IPS DF 6.9 (cell line): ENCODE measurements around the gene TRUB1.

Experiments
- DNase-seq: peaks from one replicate; pipeline ENCODE4 v3.0.0-alpha.2; 2013; ENCODE audit warnings: low read depth, low spot score
- H3K27ac ChIP-seq: one replicate; pipeline ENCODE4 v1.5.1; 2013; ENCODE audit warnings: low read length, control low read depth
- H3K27me3 ChIP-seq: 2 replicates; pipeline ENCODE4 v1.6.1; 2013; ENCODE audit warnings: mild to moderate bottlenecking, low read length; ENCODE audit not compliant: control insufficient read depth, insufficient read depth
- H3K36me3 ChIP-seq: 2 replicates; pipeline ENCODE4 v1.6.1; 2013; ENCODE audit warnings: low read length; ENCODE audit not compliant: control insufficient read depth, insufficient read depth
- H3K4me1 ChIP-seq: 2 replicates; pipeline ENCODE4 v1.6.1; 2013; ENCODE audit warnings: low read length; ENCODE audit not compliant: control insufficient read depth, insufficient read depth
- H3K4me3 ChIP-seq: 2 replicates; pipeline ENCODE4 v1.5.1; 2013; ENCODE audit warnings: mild to moderate bottlenecking, low read length
- H3K9me3 ChIP-seq: 2 replicates; pipeline ENCODE4 v1.6.1; 2013; ENCODE audit warnings: low read length, inconsistent platforms; ENCODE audit not compliant: control insufficient read depth, insufficient read depth
- WGBS: extraction: QIAGEN DNeasy Blood & Tissue Kit; methylation state at CpG from one replicate; pipeline ENCODE4 v1.1.7; 2013; ENCODE audit warnings: mixed read lengths, missing lambda C conversion rate; ENCODE audit not compliant: insufficient read length, insufficient coverage; 5-methylcytosine and 5-hydroxymethylcytosine counted together

The TRUB1 gene

DNA sequence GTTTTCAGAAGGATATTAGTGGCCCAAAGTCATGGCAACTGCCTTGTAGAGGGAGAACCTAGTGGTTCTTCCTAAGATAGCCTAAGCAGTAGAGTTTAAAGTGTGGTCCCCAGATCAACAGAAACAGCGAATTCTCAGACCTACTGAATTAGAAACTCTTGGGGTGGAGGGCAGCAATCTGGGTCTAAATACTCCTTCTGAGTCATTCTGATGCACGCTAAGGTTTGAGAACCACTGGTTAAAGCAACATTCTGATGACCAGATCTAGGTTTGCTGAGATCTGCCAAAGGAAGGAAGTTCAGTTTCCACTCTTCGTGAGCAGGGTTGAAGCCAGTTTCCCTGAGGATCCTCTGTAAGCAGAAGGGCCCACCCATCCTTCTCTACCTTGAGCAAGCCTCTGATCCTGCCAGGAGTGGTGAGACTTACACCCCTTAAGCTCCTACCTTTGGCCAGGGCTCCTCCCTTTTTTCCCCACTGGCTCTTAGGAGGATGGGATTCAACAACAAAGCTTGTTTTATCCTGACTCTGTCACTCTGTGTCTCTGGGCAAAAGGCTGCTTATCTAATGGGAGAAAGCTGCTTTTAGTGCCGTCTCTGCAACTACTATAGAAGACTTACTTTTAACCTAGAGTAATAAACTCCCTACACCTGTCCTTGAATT lies 26.8 kb upstream of the TRUB1 start:
- Histone ChIP-seq H3K4me3 (no peak overlapping the region), H3K27me3 (no peaks in the 10 kb centered on the region; the same call in 1 of the 2 replicates), H3K4me1 (no peaks in the 10 kb centered on the region), H3K36me3 (no peaks in the 10 kb centered on the region), H3K27ac (no peak overlapping the region), H3K9me3 (no peaks in the 10 kb centered on the region)
- no peak for DNase-seq
- WGBS, result no CpG with 5 or more reads among the region's 4 CpGs

DNA sequence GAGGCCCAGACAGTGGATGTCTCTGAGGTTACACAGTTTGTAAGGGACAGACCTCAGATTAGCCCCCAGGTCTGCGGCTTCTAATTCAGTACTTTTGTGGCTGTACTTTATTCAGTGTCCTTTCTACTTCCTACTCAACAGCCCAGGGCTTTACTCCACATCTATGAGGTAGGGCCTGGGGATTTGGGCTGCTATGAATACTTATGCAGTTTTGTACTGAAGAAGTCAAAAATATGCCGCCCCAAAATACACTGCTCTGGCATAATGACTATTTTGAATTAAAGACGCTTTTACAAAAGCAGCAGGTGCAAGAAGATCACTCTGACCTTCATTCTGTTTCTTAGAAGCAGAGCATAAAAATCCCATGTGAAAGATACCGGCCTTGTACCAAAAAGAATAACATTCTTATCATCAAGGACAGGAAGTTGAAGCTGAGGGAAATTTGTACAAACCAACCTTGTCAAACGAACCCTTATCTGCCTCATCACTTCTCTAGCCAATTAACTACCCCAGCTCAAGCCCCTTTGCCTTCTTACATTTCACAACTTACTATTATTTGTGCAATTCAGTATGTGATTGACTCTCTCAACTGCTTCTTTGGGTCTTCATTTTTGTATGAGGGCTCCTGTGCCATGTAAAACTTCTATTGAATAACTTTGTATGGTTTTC lies 26.1 kb upstream of the TRUB1 start:
- no peak overlapping the region for H3K27ac ChIP-seq

DNA sequence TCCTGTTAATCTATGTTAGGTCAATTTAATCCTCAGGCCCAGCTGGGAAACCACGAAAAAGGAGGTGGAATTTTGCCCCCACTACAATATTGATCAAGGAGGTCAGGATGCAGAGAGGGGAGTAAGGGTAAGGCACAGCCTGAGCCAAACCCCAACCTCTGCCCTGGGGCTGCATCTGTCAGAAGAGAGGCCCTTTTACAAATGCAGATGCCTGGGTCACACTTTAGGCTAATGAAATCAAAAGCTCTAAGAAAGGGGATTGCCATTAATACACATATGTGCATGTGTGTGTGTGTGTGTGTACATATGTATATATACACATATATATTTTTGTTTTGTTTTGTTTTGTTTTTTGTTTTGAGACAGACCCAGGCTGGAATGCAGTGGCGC lies 25.5 kb upstream of the TRUB1 start:
- H3K27me3 ChIP-seq, result no peaks in the 10 kb centered on the region; the same call in 1 of the 2 replicates
- H3K9me3 ChIP-seq, result no peaks in the 10 kb centered on the region

More for the DNA sequence above, 26.1 kb upstream of the TRUB1 start:
- H3K9me3 ChIP-seq, result no peaks in the 10 kb centered on the region
- WGBS, result no CpG with 5 or more reads among the region's 5 CpGs
- no peaks in the 10 kb centered on the region for H3K36me3 ChIP-seq
- no peak overlapping the region for H3K4me3 ChIP-seq
- DNase-seq, result no peak
- H3K27me3 ChIP-seq, result no peaks in the 10 kb centered on the region; the same call in 1 of the 2 replicates
- no peaks in the 10 kb centered on the region for H3K4me1 ChIP-seq

DNA sequence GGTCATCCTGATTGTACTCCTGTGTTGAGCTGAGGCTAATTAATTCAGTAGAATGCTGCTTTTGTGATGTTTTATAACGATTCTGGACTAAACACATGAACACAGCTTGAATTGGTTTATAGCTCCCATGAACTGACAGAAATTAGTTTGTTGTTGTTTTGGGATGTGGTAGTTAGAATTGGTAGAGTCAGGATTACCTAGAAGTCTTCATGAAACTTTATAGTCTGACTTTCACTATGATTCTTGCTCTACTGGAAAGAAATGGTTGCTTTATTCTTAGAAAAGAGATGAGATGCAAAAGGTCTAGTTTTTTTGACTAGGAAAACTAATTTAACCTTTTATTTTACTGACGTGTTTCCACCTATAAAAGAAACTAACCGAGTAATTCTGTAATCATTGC lies 23.4 kb upstream of the TRUB1 start:
- no peaks in the 10 kb centered on the region; the same call in 1 of the 2 replicates for H3K27me3 ChIP-seq
- WGBS, result no CpG with 5 or more reads among the region's 3 CpGs
- DNase-seq, result no peak
- H3K4me3 ChIP-seq, result no peak overlapping the region
- no peaks in the 10 kb centered on the region for H3K9me3 ChIP-seq
- no peaks in the 10 kb centered on the region for H3K36me3 ChIP-seq
- H3K4me1 ChIP-seq, result peaks cover 3% of the 10 kb centered on the region; the same call in 1 of the 2 replicates
- H3K27ac ChIP-seq, result no peak overlapping the region

More for the DNA sequence above, 25.5 kb upstream of the TRUB1 start:
- peaks cover 1% of the 10 kb centered on the region; the same call in 1 of the 2 replicates for H3K4me1 ChIP-seq
- WGBS, result no CpG with 5 or more reads among the region's 2 CpGs
- DNase-seq, result no peak
- no peak overlapping the region for H3K4me3 ChIP-seq
- no peak overlapping the region for H3K27ac ChIP-seq
- H3K36me3 ChIP-seq, result no peaks in the 10 kb centered on the region

DNA sequence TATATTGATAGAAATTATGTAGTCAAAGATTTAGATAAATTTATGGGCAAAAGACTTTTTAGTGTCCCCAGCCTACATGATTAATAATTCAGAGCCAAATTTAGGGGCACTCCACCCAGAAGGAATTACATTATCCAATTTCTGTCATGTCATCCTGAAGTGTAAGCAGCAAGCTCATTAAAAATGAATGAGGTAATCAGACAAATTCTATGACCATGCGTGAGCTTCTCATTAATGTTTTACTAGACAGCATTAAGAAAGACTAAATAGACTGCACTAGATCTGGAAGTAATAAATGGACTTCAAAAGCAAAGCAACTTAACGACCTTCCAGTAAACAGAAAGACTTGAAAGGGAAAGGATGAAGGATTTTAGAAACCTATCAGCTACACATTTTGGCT lies 22.7 kb upstream of the TRUB1 start:
- DNase-seq, result no peak
- WGBS, result no CpG with 5 or more reads among the region's 2 CpGs

DNA sequence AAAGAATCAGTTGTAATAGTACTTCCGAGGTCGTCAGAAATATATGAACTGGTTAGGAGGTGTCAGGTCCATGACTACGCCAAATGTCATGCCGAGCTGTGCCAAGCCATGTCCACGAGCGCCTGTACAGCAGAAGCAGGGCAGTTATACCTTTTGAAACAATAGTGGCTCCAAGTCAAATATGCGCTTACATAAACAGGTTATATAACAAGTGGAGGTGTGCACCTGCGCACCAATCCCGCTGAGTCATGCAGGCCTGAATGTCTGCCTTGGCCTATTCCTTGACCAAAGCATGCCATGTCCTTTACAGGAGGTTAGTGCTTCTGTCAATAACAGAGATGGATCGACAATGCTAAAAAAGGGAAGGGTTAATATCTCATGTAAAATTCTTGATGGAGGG lies 21.3 kb upstream of the TRUB1 start:
- Histone ChIP-seq H3K27me3 (no peaks in the 10 kb centered on the region), H3K27ac (no peak overlapping the region), H3K9me3 (no peaks in the 10 kb centered on the region), H3K4me3 (no peak overlapping the region), H3K4me1 (peaks cover 3% of the 10 kb centered on the region; the same call in 1 of the 2 replicates), H3K36me3 (no peaks in the 10 kb centered on the region)
- no peak for DNase-seq
- WGBS, result no CpG with 5 or more reads among the region's 10 CpGs

More for the DNA sequence above, 22.7 kb upstream of the TRUB1 start:
- H3K27ac ChIP-seq, result no peak overlapping the region
- H3K4me3 ChIP-seq, result no peak overlapping the region
- no peaks in the 10 kb centered on the region for H3K36me3 ChIP-seq
- H3K4me1 ChIP-seq, result peaks cover 3% of the 10 kb centered on the region; the same call in 1 of the 2 replicates
- H3K27me3 ChIP-seq, result no peaks in the 10 kb centered on the region; the same call in 1 of the 2 replicates
- no peaks in the 10 kb centered on the region for H3K9me3 ChIP-seq

DNA sequence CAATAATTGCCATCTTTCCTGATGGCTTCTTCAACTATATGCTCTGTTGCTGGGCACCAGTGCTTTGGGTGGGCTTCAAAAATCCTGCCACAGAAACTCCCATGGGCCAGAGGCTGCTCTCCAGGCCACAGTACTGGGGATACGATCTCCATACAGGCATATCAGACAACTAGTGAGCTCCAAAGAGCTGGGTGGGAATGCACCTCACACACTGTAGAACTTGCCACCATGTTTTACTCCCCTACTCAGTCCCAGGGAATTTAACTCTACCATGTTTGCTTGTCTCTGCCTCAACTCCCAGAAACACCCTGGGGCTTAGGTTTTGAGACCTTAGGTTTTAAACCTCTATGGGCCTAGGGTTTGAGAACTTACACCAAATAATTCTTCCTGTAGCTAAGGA lies 20.5 kb upstream of the TRUB1 start:
- no peak for DNase-seq
- WGBS, result no CpG with 5 or more reads among the region's 1 CpG
- H3K9me3 ChIP-seq, result no peaks in the 10 kb centered on the region
- no peaks in the 10 kb centered on the region for H3K27me3 ChIP-seq
- peaks cover 3% of the 10 kb centered on the region; the same call in 1 of the 2 replicates for H3K4me1 ChIP-seq
- no peaks in the 10 kb centered on the region for H3K36me3 ChIP-seq
- H3K27ac ChIP-seq, result no peak overlapping the region
- no peak overlapping the region for H3K4me3 ChIP-seq

DNA sequence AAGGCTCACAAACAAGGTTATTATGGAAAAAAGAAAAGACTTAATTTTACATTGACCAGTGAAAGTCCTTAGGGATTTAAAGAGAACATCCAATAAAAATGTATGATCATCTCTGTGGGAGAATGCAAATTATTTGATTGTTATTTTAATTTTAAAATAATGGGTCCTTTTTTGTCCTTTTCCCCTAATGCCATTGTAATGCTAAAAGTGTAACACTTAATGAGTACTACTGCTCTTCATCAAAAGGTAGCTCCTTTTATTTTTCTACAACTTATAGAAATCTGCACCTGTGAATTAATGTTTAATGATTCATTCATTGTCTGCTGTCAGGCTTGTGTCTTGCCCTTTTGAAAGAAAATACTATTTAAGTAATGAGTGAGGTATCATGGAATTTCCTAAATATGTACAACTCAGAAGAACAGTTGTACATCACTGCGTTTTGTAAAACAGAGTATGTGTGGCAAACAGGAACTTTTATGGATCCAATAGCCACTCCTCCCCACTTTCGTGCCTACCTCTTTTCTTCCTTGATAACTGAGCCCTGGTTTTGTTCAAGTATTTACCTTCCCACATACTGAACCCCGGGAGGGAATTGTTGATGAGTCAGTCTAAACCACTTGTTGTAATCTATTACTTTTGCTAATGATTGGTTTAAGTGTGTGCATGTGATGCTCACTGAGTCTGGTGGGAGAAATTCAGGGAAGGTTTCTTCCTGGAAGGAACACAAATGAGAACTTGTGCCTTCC lies 19.9 kb upstream of the TRUB1 start:
- DNase-seq, result no peak
- no CpG with 5 or more reads among the region's 3 CpGs for WGBS
- peaks cover 3% of the 10 kb centered on the region; the same call in 1 of the 2 replicates for H3K4me1 ChIP-seq
- H3K27me3 ChIP-seq, result no peaks in the 10 kb centered on the region
- no peaks in the 10 kb centered on the region for H3K36me3 ChIP-seq
- H3K27ac ChIP-seq, result no peak overlapping the region
- H3K9me3 ChIP-seq, result no peaks in the 10 kb centered on the region
- H3K4me3 ChIP-seq, result no peak overlapping the region

DNA sequence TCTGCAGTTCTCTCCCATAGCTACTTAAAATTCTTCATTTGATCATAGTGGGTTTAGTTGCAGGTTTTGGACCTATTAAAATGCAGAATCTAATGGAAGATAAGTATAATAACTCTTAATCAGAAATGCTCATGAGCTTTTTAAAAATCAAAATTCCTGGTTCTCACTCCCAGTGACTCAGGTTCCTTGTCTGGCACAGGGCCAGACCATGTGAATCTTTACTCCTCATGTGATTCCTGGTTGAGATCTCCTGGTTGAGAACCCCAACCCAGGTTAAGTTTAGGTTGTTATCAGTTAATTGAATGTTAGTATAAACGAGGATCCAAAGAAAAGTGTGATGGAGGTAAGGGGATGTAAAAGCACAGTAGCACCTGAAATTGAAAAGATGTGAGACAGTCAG lies 17.5 kb upstream of the TRUB1 start:
- Histone ChIP-seq H3K27ac (no peak overlapping the region), H3K4me3 (no peak overlapping the region), H3K4me1 (peaks cover 3% of the 10 kb centered on the region; the same call in 1 of the 2 replicates), H3K9me3 (no peaks in the 10 kb centered on the region), H3K27me3 (no peaks in the 10 kb centered on the region), H3K36me3 (no peaks in the 10 kb centered on the region)
- no peak for DNase-seq
- no CpG with 5 or more reads among the region's 1 CpG for WGBS

DNA sequence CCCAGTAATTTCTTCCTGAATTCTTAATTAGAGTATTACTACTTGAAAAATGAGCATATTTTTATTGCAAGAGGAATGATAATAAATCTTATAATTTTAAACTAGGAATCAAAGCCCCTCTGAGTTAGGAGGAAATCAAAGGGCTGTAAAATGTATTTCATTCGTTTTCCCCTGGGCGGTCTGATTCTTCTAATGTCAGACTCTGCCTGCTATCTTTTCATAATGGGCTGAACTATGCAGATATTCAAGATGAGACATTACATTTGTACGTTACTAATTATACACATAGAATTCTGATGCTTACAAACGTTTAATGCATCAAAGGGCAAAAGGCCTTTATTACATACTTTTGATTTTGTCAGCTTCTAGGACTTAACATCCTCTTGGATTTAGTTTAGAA lies 16.0 kb upstream of the TRUB1 start:
- no peak for DNase-seq

More for the DNA sequence above, 16.0 kb upstream of the TRUB1 start:
- no peak overlapping the region for H3K27ac ChIP-seq
- H3K4me3 ChIP-seq, result no peak overlapping the region
- peaks cover 3% of the 10 kb centered on the region; the same call in 1 of the 2 replicates for H3K4me1 ChIP-seq
- no peaks in the 10 kb centered on the region for H3K36me3 ChIP-seq
- H3K9me3 ChIP-seq, result no peaks in the 10 kb centered on the region
- no CpG with 5 or more reads among the region's 4 CpGs for WGBS
- H3K27me3 ChIP-seq, result no peaks in the 10 kb centered on the region
